GM21717 (cell line): ENCODE results near the gene RBSN.

Experiments
- ATAC-seq: cut with Tn5 transposase; IDR thresholded peaks from one replicate; pipeline ENCODE4 v1.9.1; 2021; ENCODE audit warnings: mild to moderate bottlenecking, moderate library complexity; ENCODE audit not compliant: unreplicated experiment

Gene RBSN

DNA sequence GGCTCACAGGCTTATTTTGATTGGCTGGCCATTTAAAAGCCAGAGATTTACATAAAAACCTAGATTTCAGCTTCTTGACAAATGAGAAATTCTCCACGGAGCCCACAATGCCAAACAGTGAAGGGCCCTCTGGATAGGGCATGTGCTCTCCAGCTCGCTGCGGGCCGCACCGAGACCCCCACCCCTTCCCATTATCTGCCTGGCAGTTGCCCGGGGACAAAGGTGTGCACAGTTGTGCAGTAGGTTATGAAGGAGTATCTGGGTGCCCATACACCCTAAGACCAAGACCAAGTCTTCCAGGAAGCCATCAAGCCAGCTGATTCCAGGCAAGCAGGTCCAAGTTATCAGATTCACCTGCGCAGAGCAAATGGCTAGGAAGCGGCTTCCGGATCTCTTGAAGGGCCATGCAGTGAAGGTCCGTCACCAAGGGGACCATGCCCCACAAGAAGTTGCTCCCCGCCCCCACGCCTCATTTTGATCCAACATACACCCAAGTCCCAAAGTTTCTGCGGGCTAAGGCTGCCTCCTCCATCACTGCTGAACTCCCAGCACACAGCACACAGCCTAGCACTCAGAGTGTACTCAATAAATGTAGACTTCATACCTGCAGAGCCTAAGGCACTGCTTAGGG, 35.2 kb downstream of the RBSN start:
- ATAC-seq: no peak

GRCh38 chr3:15063238-15063637, 35.7 kb downstream of the RBSN start:
- no peak for ATAC-seq

DNA sequence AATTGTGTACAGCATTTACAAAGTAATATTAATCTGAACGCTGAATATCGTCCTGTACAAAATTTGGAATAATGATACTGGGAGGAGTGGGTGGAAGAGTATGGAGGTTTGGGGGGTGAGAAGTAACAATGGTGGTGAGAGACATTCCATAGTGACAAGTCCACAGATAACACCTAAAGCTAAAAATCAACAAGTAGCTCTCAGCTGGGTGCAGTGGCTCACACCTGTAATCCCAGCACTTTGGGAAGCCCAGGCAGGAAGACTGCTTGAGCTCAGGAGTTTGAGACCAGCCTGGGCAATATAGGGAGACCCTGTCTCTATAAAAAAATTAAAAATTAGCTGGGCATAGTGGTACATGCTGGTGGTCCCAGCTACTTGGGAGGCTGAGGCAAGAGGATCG, 38.9 kb downstream of the RBSN start:
- no peak for ATAC-seq

DNA sequence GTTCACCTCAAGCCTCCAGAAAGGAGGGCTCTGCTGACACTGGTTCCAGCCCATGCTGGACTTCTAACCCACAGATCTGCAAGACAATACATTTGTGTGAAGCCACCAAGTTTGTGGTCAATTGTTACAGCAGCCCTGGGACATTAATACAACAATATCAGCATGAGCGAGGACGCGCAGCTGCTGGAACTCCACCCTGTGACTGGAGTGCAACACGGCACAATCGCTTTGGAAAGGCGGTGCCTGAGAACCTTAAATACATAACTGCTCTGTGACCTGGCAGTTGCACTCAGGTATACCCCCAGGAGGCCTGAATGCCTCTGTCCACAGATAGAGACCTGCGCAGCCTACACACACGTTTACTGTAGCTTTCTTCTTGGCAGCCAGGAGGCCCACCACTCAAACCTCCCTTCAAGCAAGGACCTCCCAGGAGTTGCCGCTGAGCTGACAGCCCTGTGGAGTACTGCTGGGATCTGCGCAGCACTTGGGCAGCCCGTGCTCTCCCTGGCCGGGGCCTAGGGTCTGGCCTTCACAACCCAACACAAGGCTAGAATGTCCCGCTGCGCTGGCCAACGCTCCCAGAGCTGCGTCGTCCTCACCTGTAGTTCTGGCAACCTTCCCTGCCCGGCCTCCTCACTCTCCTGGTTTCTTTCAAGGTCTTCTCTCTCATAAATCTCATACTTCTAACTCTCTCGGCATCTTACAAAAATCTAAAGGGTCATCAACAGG, 42.1 kb downstream of the RBSN start:
- ATAC-seq: no peak

DNA sequence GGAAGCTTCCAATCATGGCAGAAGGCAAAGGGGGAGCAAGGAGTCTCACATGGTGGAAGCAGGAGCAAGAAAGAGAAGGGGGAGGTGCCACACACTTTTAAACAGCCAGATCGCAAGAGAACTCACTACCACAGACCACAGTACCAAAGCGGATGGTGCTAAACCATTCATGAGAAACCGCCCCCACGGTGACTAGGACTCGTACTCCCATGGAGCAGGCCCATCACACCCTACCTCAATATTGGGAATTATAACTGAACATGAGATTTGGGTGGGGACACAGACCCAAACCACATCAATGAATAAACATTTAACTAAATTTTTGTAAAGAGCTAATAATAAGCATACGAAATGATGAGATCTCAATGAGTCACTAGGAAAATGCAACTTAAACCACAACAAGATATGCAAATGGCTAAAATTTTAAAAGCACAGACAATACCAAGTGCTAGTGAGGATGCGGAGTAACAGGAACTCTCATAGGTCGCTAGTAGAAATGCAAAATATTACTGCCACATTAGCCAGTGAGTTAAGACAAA, 43.9 kb downstream of the RBSN start:
- peak; percentile 45 for ATAC-seq

- ATAC-seq: no peak
These were observed 45.4 kb downstream of the RBSN start for GRCh38 chr3:15053541-15053940.

- no peak for ATAC-seq
These were observed 46.4 kb downstream of the RBSN start for GRCh38 chr3:15052335-15053242.

- ATAC-seq: peak; percentile 52
These were observed 47.4 kb downstream of the RBSN start for GRCh38 chr3:15051531-15051930.

DNA sequence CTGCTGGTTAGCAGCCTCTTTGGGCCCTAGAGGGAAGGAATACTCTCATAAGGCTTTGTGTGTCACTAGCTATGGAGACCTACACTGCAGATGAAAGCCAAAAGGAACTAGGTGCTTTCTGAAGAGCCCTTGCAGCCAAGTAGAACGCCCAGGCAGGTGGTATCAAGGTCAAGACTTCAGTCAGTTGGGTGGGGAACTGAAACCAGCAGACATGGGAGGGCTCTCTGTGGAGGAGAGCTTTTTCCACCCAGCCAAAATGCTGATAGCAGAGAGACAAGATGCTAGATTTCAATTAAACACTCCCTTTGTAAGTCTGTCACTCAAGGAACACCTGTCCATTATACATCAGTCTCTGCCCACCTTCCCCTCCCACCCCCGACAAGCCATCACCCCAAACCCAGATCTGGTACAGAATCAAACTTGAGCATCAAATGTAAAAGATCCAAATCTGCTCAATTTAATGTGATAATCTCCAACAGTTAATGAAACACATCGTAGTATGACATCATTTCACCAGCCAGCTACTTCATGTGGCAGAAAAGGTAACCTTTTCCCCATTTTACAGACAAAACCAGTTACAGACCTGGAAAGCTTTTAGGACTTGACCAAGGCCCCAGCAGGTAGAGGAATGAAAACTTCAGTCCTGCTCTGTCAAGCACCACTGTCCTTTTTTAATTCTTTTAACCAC, 48.4 kb downstream of the RBSN start:
- ATAC-seq: peak; percentile 79

DNA sequence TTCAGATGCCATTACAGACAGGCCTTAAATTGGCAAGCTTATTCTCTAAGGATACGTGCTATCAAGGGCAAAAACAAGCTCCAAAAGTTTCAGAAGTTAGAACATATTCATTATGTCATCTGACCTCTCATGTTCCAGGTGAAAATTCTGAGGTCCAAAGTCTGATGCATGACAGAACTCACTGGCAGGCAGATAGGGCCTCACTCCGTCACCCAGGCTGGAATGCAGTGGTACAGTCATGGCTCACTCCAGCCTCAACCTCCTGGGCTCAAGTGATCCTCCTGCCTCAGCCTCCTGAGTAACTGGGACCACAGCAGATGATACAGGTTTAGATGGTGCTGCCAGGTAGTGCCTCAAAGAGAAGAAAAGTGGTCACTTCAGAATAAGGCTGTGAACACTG, 49.4 kb downstream of the RBSN start:
- ATAC-seq: no peak

DNA sequence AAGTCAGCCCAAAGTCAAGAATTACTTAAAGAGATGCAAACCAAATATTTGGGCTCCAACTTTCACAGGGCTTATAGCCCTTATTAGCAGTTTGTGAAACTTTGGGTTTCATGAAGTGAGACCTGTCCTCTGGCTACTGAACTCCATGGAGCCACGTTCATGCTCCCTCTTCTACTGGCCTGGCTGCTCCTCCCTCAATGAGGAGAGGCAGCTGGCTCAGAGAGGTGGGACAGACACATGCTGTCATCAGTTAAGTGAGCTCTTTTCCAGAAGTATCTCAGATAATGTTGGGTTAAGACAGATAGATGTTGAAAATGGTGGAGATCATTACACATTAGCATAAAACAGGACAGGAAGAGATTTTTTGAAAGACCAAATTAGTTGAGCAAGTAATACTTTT, 53.3 kb downstream of the RBSN start:
- no peak for ATAC-seq

DNA sequence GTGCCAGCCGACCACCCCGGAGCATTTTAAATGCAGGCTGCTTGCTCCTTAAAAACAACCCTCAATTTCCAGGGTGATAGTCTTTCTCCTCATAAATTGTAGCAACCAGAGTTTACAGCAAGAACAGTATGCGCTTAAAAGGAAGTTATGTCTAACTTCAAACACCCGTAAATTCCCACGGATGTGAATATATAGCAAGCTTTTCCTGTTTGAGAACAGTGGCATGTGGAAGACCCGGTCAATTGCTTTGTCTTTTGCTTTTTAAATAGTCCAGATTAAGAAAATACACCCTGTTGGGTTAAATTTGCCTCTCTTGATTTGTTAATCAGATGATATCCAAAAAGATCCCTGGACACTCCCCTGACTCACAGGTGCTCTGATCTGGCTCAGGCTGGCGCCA, 54.6 kb downstream of the RBSN start:
- ATAC-seq: no peak

- no peak for ATAC-seq
These were observed 55.4 kb downstream of the RBSN start for GRCh38 chr3:15043408-15044171.

GRCh38 chr3:15042936-15043335, 56.0 kb downstream of the RBSN start:
- no peak for ATAC-seq

- no peak for ATAC-seq
These were observed 57.0 kb downstream of the RBSN start for GRCh38 chr3:15041950-15042349.

DNA sequence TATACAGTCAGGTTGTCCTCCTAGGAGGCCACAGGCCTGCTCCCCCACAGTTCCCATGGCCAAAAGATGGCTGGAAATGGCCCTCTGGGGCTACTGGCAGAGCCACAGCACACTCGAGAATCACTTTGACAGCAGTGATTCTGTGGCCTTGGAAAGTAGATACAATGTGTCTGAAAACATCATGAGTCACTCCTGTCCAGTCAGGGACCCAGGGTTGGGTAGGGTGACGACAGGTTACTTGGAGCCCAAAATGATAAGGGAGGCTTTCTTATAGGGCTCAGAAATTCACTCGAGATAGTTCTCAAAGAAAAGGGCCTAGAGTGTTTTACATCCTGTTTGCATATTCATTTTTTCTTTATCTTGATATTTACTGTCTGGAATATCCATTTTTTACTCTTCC, 58.1 kb downstream of the RBSN start:
- no peak for ATAC-seq

DNA sequence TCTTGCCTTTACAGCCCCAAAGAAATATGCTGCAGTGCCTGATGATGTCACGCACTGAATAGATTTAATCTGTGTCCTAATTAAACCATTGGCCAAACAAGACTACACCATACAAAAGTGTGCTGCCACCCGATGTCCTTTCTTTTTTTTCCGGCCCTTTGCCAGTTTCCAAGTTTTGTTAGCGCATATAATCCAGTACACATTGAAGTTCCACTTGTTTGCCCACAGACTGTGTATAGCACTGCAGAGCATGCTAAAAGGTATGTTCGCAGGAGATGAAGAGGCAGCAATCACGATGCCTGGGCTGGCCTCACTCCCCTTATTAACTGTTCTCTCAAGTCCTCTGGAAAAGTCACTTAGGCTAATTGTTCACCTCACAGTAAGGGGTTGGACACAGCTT, 60.6 kb downstream of the RBSN start:
- ATAC-seq: no peak

DNA sequence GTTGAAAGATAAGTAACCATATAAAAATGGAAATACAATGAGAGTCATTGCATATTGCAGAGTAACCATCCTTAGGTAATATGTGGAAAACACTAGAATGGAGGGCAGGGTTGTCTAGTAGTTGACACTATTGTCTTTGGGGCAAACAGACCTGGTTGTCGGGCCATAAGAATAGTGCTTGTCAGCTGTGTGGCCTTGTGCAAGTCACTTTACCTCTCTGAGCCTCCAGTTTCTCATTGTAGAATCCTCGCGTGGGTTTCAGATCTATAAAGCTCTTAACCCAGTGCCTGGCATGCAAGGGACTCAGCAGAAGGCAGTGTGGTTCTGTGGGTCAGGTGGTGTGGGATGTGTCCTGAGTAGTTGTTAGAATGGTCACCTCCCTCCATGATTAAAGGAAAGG, 65.8 kb downstream of the RBSN start:
- no peak for ATAC-seq

GRCh38 chr3:15032650-15033049, 66.3 kb downstream of the RBSN start:
- no peak for ATAC-seq

- no peak for ATAC-seq
These were observed 69.3 kb downstream of the RBSN start for GRCh38 chr3:15029625-15030024.
